GM19324 (cell line): ENCODE measurements around the gene CFAP97D1.

Experiments used
- ATAC-seq: cut with Tn5 transposase; IDR thresholded peaks from one replicate; pipeline ENCODE4 v1.9.1; 2021; ENCODE audit warnings: mild to moderate bottlenecking, moderate library complexity; ENCODE audit not compliant: unreplicated experiment, low FRiP score

The CFAP97D1 gene

GRCh38 chr17:43780135-43780534 is at the start of gene CFAP97D1:
TSS of gene CFAP97D1 (plus strand) at chr17:43780435. CDS start at chr17:43780463, 28 bp downstream.
- no peak for ATAC-seq

- ATAC-seq = no peak
These were observed 47.3 kb upstream of the CFAP97D1 start for GRCh38 chr17:43732958-43733357.

GRCh38 chr17:43733956-43734355 is 46.3 kb upstream of the CFAP97D1 start:
- no peak for ATAC-seq

- ATAC-seq = no peak
These were observed 45.9 kb upstream of the CFAP97D1 start for GRCh38 chr17:43734376-43734775.

- no peak for ATAC-seq
These were observed 43.8 kb upstream of the CFAP97D1 start for GRCh38 chr17:43736389-43736788.

GRCh38 chr17:43737722-43738121 is 42.5 kb upstream of the CFAP97D1 start:
- no peak for ATAC-seq

- ATAC-seq = no peak
These were observed 39.7 kb upstream of the CFAP97D1 start for GRCh38 chr17:43740541-43740940.

GRCh38 chr17:43741636-43742035 is 38.6 kb upstream of the CFAP97D1 start:
- no peak for ATAC-seq

- no peak for ATAC-seq
These were observed 34.7 kb upstream of the CFAP97D1 start for GRCh38 chr17:43745541-43745940.

GRCh38 chr17:43750153-43750552 is 30.1 kb upstream of the CFAP97D1 start:
- no peak for ATAC-seq

GRCh38 chr17:43753493-43754129 is 26.6 kb upstream of the CFAP97D1 start:
- no peak for ATAC-seq

GRCh38 chr17:43754947-43755346 is 25.3 kb upstream of the CFAP97D1 start:
- ATAC-seq = no peak

GRCh38 chr17:43755389-43755875 is 24.8 kb upstream of the CFAP97D1 start:
- ATAC-seq = no peak

GRCh38 chr17:43756201-43756600 is 24.0 kb upstream of the CFAP97D1 start:
- no peak for ATAC-seq

GRCh38 chr17:43757171-43757660 is 23.0 kb upstream of the CFAP97D1 start:
- no peak for ATAC-seq

GRCh38 chr17:43758086-43758485 is 22.1 kb upstream of the CFAP97D1 start:
- ATAC-seq = no peak

GRCh38 chr17:43758497-43759174 is 21.6 kb upstream of the CFAP97D1 start, which contains the start of gene SOST:
TSS of gene SOST (minus strand) at chr17:43758791. CDS start at chr17:43758741, 50 bp downstream.
- ATAC-seq = no peak

GRCh38 chr17:43759836-43760235 is 20.4 kb upstream of the CFAP97D1 start:
- ATAC-seq = no peak

GRCh38 chr17:43760254-43760852 is 19.9 kb upstream of the CFAP97D1 start:
- ATAC-seq = no peak

GRCh38 chr17:43766413-43767052 is 13.7 kb upstream of the CFAP97D1 start:
- ATAC-seq = no peak
